ENCODE results near the gene SLC8A1. TPM values are rescaled to one million over a fixed set of nuclear protein-coding genes. Genes with fewer than 3 reads are reported as not detected.

SLC8A1 gene
- total and polyA plus RNA-seq, 10 of the 15 experiments (the other 5 are each of a cell fraction or from before 2014, with no cell fraction given) = under 0.01 to 1.2 (median 0.01) TPM; not detected in 3

DNA sequence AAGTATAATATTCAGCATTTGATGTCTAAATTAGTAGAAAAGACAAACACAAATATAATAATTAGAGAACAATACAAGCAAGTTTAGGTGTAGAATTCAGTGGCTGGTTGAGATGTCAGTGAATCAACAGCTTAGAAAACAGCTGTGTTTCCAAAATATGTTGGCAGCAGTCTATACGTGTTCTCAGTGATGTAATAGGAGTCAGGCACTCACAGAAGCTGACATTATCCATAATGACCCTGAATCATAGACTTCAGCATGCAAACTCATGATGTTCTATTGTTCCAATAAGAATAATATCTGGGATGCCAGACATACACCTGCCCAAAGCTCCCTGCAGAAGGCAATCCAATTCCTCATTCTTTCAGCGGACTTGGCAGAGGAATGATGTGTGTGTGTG is 164.7 kb downstream of the SLC8A1 start:
- no peaks in the 10 kb centered on the region for H3K79me2 ChIP-seq (ENCODE audit: control insufficient read depth, insufficient read depth, low read length)
- H3K4me2 ChIP-seq (ENCODE audit: control insufficient read depth, insufficient read depth) = no peak overlapping the region
- ChIA-PET RAD21 (ENCODE audit: unreplicated experiment) (no interaction called here), SMC1A (ENCODE audit: uncharacterized antibody, unreplicated experiment) (interaction anchor here (1.2 kb wide), 1 partner anchor 8 kb away, joined by 3 read pairs; no protein-coding TSS in a partner anchor), POLR2A (no interaction called here), CTCF (no interaction called here)
- intact Hi-C loops (cut with micrococcal nuclease; ENCODE audit: unreplicated experiment) (no loop called here), in situ Hi-C loops (cut with MboI) (no loop called here)
- FAIRE-seq = no peak
- BruUV-seq (replicated peaks) = no TSS peak
- DNase-seq (ENCODE audit: low read depth, low spot score) = no peak
- no peak overlapping the region for H3K27ac ChIP-seq (ENCODE audit: control insufficient read depth, insufficient read depth)
- H2AFZ ChIP-seq (ENCODE audit: control insufficient read depth, low read depth, low read length) = no peak overlapping the region
- TF ChIP-seq RUNX3 (IDR thresholded peaks at IDR 0.05; ENCODE audit: low read length) (no peak), MTA2 (IDR thresholded peaks at IDR 0.05; ENCODE audit: low read depth) (no peak), ZNF207 (IDR thresholded peaks at IDR 0.05; ENCODE audit: borderline replicate concordance) (no peak), HDGF (IDR thresholded peaks at IDR 0.05) (no peak), STAT3 (IDR thresholded peaks at IDR 0.05; ENCODE audit: low read depth, low read length) (no peak), WRNIP1 (IDR thresholded peaks at IDR 0.05; ENCODE audit: borderline replicate concordance, low read depth, low read length) (no peak), ZNF622 (IDR thresholded peaks at IDR 0.05) (no peak), ZZZ3 (IDR thresholded peaks at IDR 0.05; ENCODE audit: control insufficient read depth, insufficient read length, low read depth) (no peak), CEBPB (IDR thresholded peaks at IDR 0.05; ENCODE audit: borderline replicate concordance in 1 of 2, low read depth in 2 of 2, low read length in 2 of 2) (no peak), SIX5 (IDR thresholded peaks at IDR 0.05; ENCODE audit: low read depth, low read length, severe bottlenecking) (no peak), BCL11A (IDR thresholded peaks at IDR 0.05; ENCODE audit: low read depth, low read length) (no peak), ZNF24 (IDR thresholded peaks at IDR 0.05) (no peak), MEF2B (IDR thresholded peaks at IDR 0.05; ENCODE audit: partially characterized antibody, poor library complexity, severe bottlenecking) (no peak), KAT2A (conservative IDR thresholded peaks at IDR 0.05; ENCODE audit: control insufficient read depth, low read depth, low read length) (no peak), SKIL (IDR thresholded peaks at IDR 0.05; ENCODE audit: low read depth, poor library complexity, severe bottlenecking) (no peak), FOXM1 (IDR thresholded peaks at IDR 0.05; ENCODE audit: low read depth, low read length) (no peak), EED (IDR thresholded peaks at IDR 0.05; ENCODE audit: low read depth) (no peak), TBL1XR1 (IDR thresholded peaks at IDR 0.05; ENCODE audit: low read depth, low read length) (no peak), KLF5 (IDR thresholded peaks at IDR 0.05; ENCODE audit: partially characterized antibody) (no peak)
- TF ChIP-seq, protein P1, sequence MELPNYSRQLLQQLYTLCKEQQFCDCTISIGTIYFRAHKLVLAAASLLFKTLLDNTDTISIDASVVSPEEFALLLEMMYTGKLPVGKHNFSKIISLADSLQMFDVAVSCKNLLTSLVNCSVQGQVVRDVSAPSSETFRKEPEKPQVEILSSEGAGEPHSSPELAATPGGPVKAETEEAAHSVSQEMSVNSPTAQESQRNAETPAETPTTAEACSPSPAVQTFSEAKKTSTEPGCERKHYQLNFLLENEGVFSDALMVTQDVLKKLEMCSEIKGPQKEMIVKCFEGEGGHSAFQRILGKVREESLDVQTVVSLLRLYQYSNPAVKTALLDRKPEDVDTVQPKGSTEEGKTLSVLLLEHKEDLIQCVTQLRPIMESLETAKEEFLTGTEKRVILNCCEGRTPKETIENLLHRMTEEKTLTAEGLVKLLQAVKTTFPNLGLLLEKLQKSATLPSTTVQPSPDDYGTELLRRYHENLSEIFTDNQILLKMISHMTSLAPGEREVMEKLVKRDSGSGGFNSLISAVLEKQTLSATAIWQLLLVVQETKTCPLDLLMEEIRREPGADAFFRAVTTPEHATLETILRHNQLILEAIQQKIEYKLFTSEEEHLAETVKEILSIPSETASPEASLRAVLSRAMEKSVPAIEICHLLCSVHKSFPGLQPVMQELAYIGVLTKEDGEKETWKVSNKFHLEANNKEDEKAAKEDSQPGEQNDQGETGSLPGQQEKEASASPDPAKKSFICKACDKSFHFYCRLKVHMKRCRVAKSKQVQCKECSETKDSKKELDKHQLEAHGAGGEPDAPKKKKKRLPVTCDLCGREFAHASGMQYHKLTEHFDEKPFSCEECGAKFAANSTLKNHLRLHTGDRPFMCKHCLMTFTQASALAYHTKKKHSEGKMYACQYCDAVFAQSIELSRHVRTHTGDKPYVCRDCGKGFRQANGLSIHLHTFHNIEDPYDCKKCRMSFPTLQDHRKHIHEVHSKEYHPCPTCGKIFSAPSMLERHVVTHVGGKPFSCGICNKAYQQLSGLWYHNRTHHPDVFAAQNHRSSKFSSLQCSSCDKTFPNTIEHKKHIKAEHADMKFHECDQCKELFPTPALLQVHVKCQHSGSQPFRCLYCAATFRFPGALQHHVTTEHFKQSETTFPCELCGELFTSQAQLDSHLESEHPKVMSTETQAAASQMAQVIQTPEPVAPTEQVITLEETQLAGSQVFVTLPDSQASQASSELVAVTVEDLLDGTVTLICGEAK (IDR thresholded peaks at IDR 0.05; ENCODE audit: borderline replicate concordance) = no peak
- H3K27me3 ChIP-seq (replicated peaks in 1 of 2; ENCODE audit: control insufficient read depth in 2 of 2, insufficient read depth in 2 of 2, low read length in 1 of 2) = no peaks in the 10 kb centered on the region
- no peaks in the 10 kb centered on the region for H4K20me1 ChIP-seq (ENCODE audit: control insufficient read depth, insufficient read depth)
- 13% methylated on average over 2 of the region's 2 CpGs for WGBS (ENCODE audit: insufficient coverage, insufficient replicate concordance, low lambda C conversion rate, missing lambda C conversion rate)
- no peak for ATAC-seq
- H3K9ac ChIP-seq (ENCODE audit: control insufficient read depth, insufficient read depth, low read length) = no peak overlapping the region
- no peaks in the 10 kb centered on the region for H3K4me1 ChIP-seq (ENCODE audit: control insufficient read depth, insufficient read depth, low read length)
- no peaks in the 10 kb centered on the region for H3K9me3 ChIP-seq (replicated peaks; ENCODE audit: control insufficient read depth, insufficient read depth, low read length)
- no peaks in the 10 kb centered on the region for H3K36me3 ChIP-seq (ENCODE audit: control insufficient read depth in 2 of 2, insufficient read depth in 2 of 2, low read length in 1 of 2)
- H3K4me3 ChIP-seq = no peak overlapping the region

Measured in GM12878 (cell line).